ENCODE measurements around the gene ODAD3.

GRCh38 chr19:11416346-11417052 is 18.4 kb downstream of the ODAD3 start:
- TF ChIP-seq CTCF (IDR thresholded peaks at IDR 0.05 in 2 of 3, conservative IDR thresholded peaks at IDR 0.05 in 1 of 3; ENCODE audit: borderline replicate concordance in 1 of 3, insufficient read depth in 1 of 3, low read depth in 2 of 3, low read length in 2 of 3) (no peak), ATF3 (IDR thresholded peaks at IDR 0.05) (no peak), EGR1 (IDR thresholded peaks at IDR 0.05; ENCODE audit: low read depth) (no peak), POLR2AphosphoS5 (IDR thresholded peaks at IDR 0.05; ENCODE audit: low read depth, low read length) (no peak), POLR2A (IDR thresholded peaks at IDR 0.05; ENCODE audit: borderline replicate concordance, extremely low read depth, insufficient read depth, insufficient read length) (no peak), EZH2 (IDR thresholded peaks at IDR 0.05) (no peak)
